Ammon's horn (tissue), 1 donor: Measurements from ENCODE around the gene KRTAP10-8.
"Not testable (repeated sequence)": the region's sequence is repeated elsewhere in the genome, so short reads cannot be mapped to it uniquely, and the experiment has no call there.

Source experiments
- DNase-seq: peaks from one replicate; pipeline ENCODE4 v3.0.0-alpha.2; 2016; ENCODE audit warnings: low spot score

KRTAP10-8 gene

GRCh38 chr21:44646366-44647221 is 34.7 kb downstream of the KRTAP10-8 start, which contains the start of gene KRTAP10-11:
TSS of gene KRTAP10-11 (plus strand) at chr21:44646414. CDS start at chr21:44646459, 45 bp downstream.
- DNase-seq: not testable (repeated sequence)

GRCh38 chr21:44647222-44647552 is 35.3 kb downstream of the KRTAP10-8 start:
- no peak for DNase-seq

GRCh38 chr21:44648557-44649311 is 36.9 kb downstream of the KRTAP10-8 start:
- DNase-seq: no peak

- DNase-seq: no peak
These were observed 37.7 kb downstream of the KRTAP10-8 start for GRCh38 chr21:44649521-44650100.

- no peak for DNase-seq
These were observed 38.5 kb downstream of the KRTAP10-8 start for GRCh38 chr21:44650265-44650972.

GRCh38 chr21:44650973-44651675 is 39.2 kb downstream of the KRTAP10-8 start:
- DNase-seq: no peak

GRCh38 chr21:44653123-44653522 is 41.2 kb downstream of the KRTAP10-8 start:
- DNase-seq: no peak

GRCh38 chr21:44653656-44654575 is 42.0 kb downstream of the KRTAP10-8 start:
- no peak for DNase-seq

- DNase-seq: no peak
These were observed 42.8 kb downstream of the KRTAP10-8 start, which contains the start of gene KRTAP12-4 for GRCh38 chr21:44654576-44655175. TSS of gene KRTAP12-4 (minus strand) at chr21:44654659. CDS start at chr21:44654614, 45 bp downstream.

GRCh38 chr21:44656868-44657267 is 45.0 kb downstream of the KRTAP10-8 start:
- no peak for DNase-seq

- DNase-seq: no peak
These were observed 46.0 kb downstream of the KRTAP10-8 start, which contains the start of gene KRTAP12-3 for GRCh38 chr21:44657635-44658540. TSS of gene KRTAP12-3 (plus strand) at chr21:44657932. CDS start at chr21:44657980, 48 bp downstream.

GRCh38 chr21:44658541-44658910 is 46.6 kb downstream of the KRTAP10-8 start:
- DNase-seq: no peak

GRCh38 chr21:44658913-44659595 is 47.2 kb downstream of the KRTAP10-8 start:
- no peak for DNase-seq

GRCh38 chr21:44661567-44661966 is 49.7 kb downstream of the KRTAP10-8 start:
- DNase-seq: not testable (repeated sequence)
